Smooth muscle cell of the coronary artery (primary cell): Measurements from ENCODE around the gene APOO. TPM values are rescaled to one million over a fixed set of nuclear protein-coding genes. Genes with fewer than 3 reads are reported as not detected.

Experiments used
- total RNA-seq: library from RNA; depleted of rRNA; stranded (reverse); fragments of >200 nt; gene quantifications from 2 replicates; pipeline ENCODE4 v1.2.3, GENCODE V29; 2014; ENCODE audit warnings: low replicate concordance

Gene APOO
- 1.9 and 12.0 TPM in 2 replicates for total RNA-seq

GRCh38 chrX:23907498-23908218 is at the start of gene APOO, which contains the start of gene CXorf58:
Gene APOO, minus strand, starts transcription at chrX:23907938. Its CDS starts 236 bp downstream, at chrX:23907702.
Gene CXorf58, plus strand, starts transcription at chrX:23908006. Its CDS starts 2,297 bp downstream, at chrX:23910303.

Other genes with a start within 250 kb of the APOO start
- 183 and 259 TPM in 2 replicates for gene PRDX4, start 240.4 kb downstream of the APOO start, total RNA-seq
- 16.1 and 44.1 TPM in 2 replicates for gene ACOT9, start 164.7 kb downstream of the APOO start, total RNA-seq
- gene SAT1, start 124.8 kb downstream of the APOO start, total RNA-seq = 63.2 and 472 TPM in 2 replicates
- gene CXorf58, start 68 bp upstream of the APOO start, total RNA-seq = not detected in 2 replicates
- gene KLHL15, start 119.2 kb upstream of the APOO start, total RNA-seq = 4.8 and 4.9 TPM in 2 replicates
- 250 and 364 TPM in 2 replicates for gene EIF2S3, start 147.0 kb upstream of the APOO start, total RNA-seq
- gene ZFX, start 241.8 kb upstream of the APOO start, total RNA-seq = 25.9 and 74.2 TPM in 2 replicates